IMR-90 (cell line): Measurements from ENCODE around the gene CTIF.

ENCODE experiments used
- POLR2A ChIP-seq: IDR thresholded peaks from 2 replicates; pipeline ENCODE4 v1.6.1; 2012; ENCODE audit warnings: mild to moderate bottlenecking, low read depth, low read length
- TF ChIP-seq, protein P1 (sequence below): conservative IDR thresholded peaks from 2 replicates; pipeline ENCODE4 v1.5.1; 2012; ENCODE audit warnings: mild to moderate bottlenecking, low read depth, low read length, improper control_type of control experiment

DNA sequence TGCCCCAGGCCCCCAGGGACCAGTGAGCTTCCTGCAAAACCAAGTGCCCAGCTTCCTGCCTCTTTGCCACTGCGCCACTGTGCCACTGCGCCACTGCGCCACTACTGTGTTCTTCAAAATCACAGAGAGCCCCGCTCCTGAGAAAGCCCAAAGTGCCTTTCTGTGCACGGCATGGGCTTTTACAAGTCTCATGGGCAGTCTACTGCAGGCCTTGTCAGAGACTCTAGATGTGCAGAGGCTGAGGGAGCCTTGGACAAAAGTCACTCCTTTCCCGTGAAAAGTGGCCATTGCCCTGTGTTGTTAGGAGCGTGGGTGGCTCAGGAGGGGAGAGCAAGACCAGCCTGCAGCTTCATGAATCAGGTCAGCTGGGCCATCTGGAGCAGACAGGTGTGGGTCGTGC lies 231.4 kb downstream of the CTIF start:
- no peak for TF ChIP-seq POLR2A
- TF ChIP-seq, protein P1, sequence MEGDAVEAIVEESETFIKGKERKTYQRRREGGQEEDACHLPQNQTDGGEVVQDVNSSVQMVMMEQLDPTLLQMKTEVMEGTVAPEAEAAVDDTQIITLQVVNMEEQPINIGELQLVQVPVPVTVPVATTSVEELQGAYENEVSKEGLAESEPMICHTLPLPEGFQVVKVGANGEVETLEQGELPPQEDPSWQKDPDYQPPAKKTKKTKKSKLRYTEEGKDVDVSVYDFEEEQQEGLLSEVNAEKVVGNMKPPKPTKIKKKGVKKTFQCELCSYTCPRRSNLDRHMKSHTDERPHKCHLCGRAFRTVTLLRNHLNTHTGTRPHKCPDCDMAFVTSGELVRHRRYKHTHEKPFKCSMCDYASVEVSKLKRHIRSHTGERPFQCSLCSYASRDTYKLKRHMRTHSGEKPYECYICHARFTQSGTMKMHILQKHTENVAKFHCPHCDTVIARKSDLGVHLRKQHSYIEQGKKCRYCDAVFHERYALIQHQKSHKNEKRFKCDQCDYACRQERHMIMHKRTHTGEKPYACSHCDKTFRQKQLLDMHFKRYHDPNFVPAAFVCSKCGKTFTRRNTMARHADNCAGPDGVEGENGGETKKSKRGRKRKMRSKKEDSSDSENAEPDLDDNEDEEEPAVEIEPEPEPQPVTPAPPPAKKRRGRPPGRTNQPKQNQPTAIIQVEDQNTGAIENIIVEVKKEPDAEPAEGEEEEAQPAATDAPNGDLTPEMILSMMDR = no peak
